GM12878 (cell line): ENCODE measurements around the gene ILF2. TPM values are rescaled to one million over a fixed set of nuclear protein-coding genes. Genes with fewer than 3 reads are reported as not detected.

Experiments used
- ATAC-seq: fragments of 200-7000 bp; cut with Tn5 transposase; 3 replicates; pipeline ENCODE4 v1.9.1; 2020; ENCODE audit warnings: mild to moderate bottlenecking, moderate library complexity
- BruUV-seq: library from RNA; stranded (reverse); fragments of 400-500 nt; replicated peaks from 2 replicates; lab custom pipeline; 2021; lab: Mats Ljungman, UMichigan
- CTCF ChIA-PET: fragments of 300-600 bp; sonication (Branson Sonifier 250); formaldehyde crosslinking; extraction: SDS; loops from one replicate; lab custom pipeline; 2021; ENCODE audit warnings: inconsistent platforms; lab: Yijun Ruan, JAX
- POLR2A ChIA-PET: fragments of 350-600 bp; formaldehyde crosslinking; extraction: SDS; loops from one replicate; lab custom pipeline; 2021; ENCODE audit warnings: inconsistent platforms; lab: Charles Lee
- RAD21 ChIA-PET: fragments of 300-600 bp; sonication (Branson Sonifier 250); formaldehyde crosslinking; loops from one replicate; lab custom pipeline; 2023; ENCODE audit warnings: antibody characterized with exemption; ENCODE audit not compliant: unreplicated experiment; lab: Charles Lee
- SMC1A ChIA-PET: fragments of 300-600 bp; sonication (Branson Sonifier 250); formaldehyde crosslinking; loops from one replicate; lab custom pipeline; 2023; ENCODE audit not compliant: unreplicated experiment, uncharacterized antibody; lab: Charles Lee
- DNase-seq: peaks from one replicate; pipeline ENCODE4 v3.0.0-alpha.2; 2011; ENCODE audit warnings: low read depth, low spot score
- FAIRE-seq: peaks from 3 replicates; lab custom pipeline; 2011; peaks lifted over from hg19 to GRCh38; lab: Jason Lieb, UNC
- H2AFZ ChIP-seq: 2 replicates; pipeline ENCODE4 v1.6.0; 2011; ENCODE audit warnings: low read depth, low read length, control low read depth; ENCODE audit not compliant: control insufficient read depth
- H3K27ac ChIP-seq: 2 replicates; pipeline ENCODE4 v1.5.1; 2011; ENCODE audit warnings: control low read depth; ENCODE audit not compliant: control insufficient read depth, insufficient read depth
- H3K27me3 ChIP-seq, 2 experiments: replicated peaks in 1 of 2; 2 replicates each; pipeline versions ENCODE4 v1.6.0 to v1.6.1; 2011; ENCODE audit warnings: low read length in 1 of 2; ENCODE audit not compliant: control insufficient read depth in 2 of 2, insufficient read depth in 2 of 2
- H3K36me3 ChIP-seq, 2 experiments: 2 replicates each; pipeline ENCODE4 v1.5.1; 2011; ENCODE audit warnings: low read length in 1 of 2; ENCODE audit not compliant: control insufficient read depth in 2 of 2, insufficient read depth in 2 of 2
- H3K4me1 ChIP-seq: 2 replicates; pipeline ENCODE4 v1.6.1; 2011; ENCODE audit warnings: mild to moderate bottlenecking, low read length, moderate library complexity, mixed read lengths; ENCODE audit not compliant: control insufficient read depth, insufficient read depth
- H3K4me2 ChIP-seq: 2 replicates; pipeline ENCODE4 v1.6.0; 2011; ENCODE audit warnings: control low read depth; ENCODE audit not compliant: control insufficient read depth, insufficient read depth
- H3K4me3 ChIP-seq: fragments of 200-600 bp; sonication (generic); 2 replicates; pipeline ENCODE4 v1.5.1; 2016
- H3K79me2 ChIP-seq: 2 replicates; pipeline ENCODE4 v1.6.0; 2011; ENCODE audit warnings: low read length; ENCODE audit not compliant: control insufficient read depth, insufficient read depth
- H3K9ac ChIP-seq: 2 replicates; pipeline ENCODE4 v1.8.0; 2011; ENCODE audit warnings: low read length, control low read depth, mixed read lengths; ENCODE audit not compliant: control insufficient read depth, insufficient read depth
- H3K9me3 ChIP-seq: replicated peaks from 3 replicates; pipeline ENCODE4 v1.5.1; 2011; ENCODE audit warnings: mild to moderate bottlenecking, low read length; ENCODE audit not compliant: control insufficient read depth, insufficient read depth
- H4K20me1 ChIP-seq: 2 replicates; pipeline ENCODE4 v1.6.0; 2011; ENCODE audit not compliant: control insufficient read depth, insufficient read depth
- ATF2 ChIP-seq: IDR thresholded peaks from 2 replicates; pipeline ENCODE4 v1.6.1; 2012; ENCODE audit warnings: low read length, inconsistent platforms
- CHD1 ChIP-seq: IDR thresholded peaks from 2 replicates; pipeline ENCODE4 v1.6.1; 2012; ENCODE audit warnings: low read depth, low read length, improper control_type of control experiment
- DPF2 ChIP-seq: fragments of 450-650 bp; IDR thresholded peaks from 2 replicates; pipeline ENCODE4 v1.6.1; 2017; ENCODE audit warnings: mild to moderate bottlenecking
- EZH2 ChIP-seq: IDR thresholded peaks from 2 replicates; pipeline ENCODE4 v1.6.1; 2012; ENCODE audit warnings: low read depth, mild to moderate bottlenecking, control low read depth, inconsistent platforms, low read length, borderline replicate concordance; ENCODE audit not compliant: control insufficient read depth
- IRF5 ChIP-seq: fragments of 450-650 bp; IDR thresholded peaks from 2 replicates; pipeline ENCODE4 v1.6.1; 2017; ENCODE audit warnings: borderline replicate concordance
- POLR2A ChIP-seq: IDR thresholded peaks from 2 replicates; pipeline ENCODE4 v1.6.1; 2011; ENCODE audit warnings: low read depth, mild to moderate bottlenecking, low read length
- REST ChIP-seq: IDR thresholded peaks from 2 replicates; pipeline ENCODE4 v1.6.1; 2012; ENCODE audit warnings: mild to moderate bottlenecking, low read depth, low read length
- SIN3A ChIP-seq: IDR thresholded peaks from 2 replicates; pipeline ENCODE4 v1.6.1; 2012; ENCODE audit warnings: low read depth, low read length, improper control_type of control experiment
- ZBTB40 ChIP-seq: fragments of 450-650 bp; IDR thresholded peaks from 2 replicates; pipeline ENCODE4 v1.6.1; 2016; ENCODE audit warnings: mild to moderate bottlenecking, moderate library complexity, borderline replicate concordance
- ZNF622 ChIP-seq: fragments of 450-650 bp; IDR thresholded peaks from 2 replicates; pipeline ENCODE4 v1.6.1; 2017; ENCODE audit warnings: mild to moderate bottlenecking, inconsistent platforms
- WGBS: methylation state at CpG from one replicate; pipeline ENCODE4 v1.1.6; 2016; ENCODE audit warnings: low lambda C conversion rate; ENCODE audit not compliant: insufficient replicate concordance, insufficient coverage; ENCODE audit errors: missing lambda C conversion rate; 5-methylcytosine and 5-hydroxymethylcytosine counted together
- in situ Hi-C: fragments of 300-500 bp; cut with MboI; formaldehyde crosslinking; loops from 9 replicates; pipeline ENCODE4 v1.14.3; 2018; ENCODE audit warnings: mixed read lengths
- intact Hi-C: fragments of 100-400 bp; cut with micrococcal nuclease; formaldehyde crosslinking; loops from one replicate; pipeline ENCODE4 v1.14.2; 2022; ENCODE audit not compliant: unreplicated experiment
- polyA plus RNA-seq, 11 experiments: library from polyadenylated mRNA; depleted of rRNA in 4 of 11; unstranded in 6 of 11; stranded (reverse) in 5 of 11; fragments of >200 nt; fragmentation: Nextera tagmentation in 4 of 11; fragmentation: Illumina TruSeq in 1 of 11; extraction: Ambion mirVana in 4 of 11; extraction: Trizol in 1 of 11; gene quantifications; 1 replicate in 1 of 11; 2 replicates in 10 of 11; pipeline versions ENCODE4 v1.2.1 to v1.2.3, GENCODE V29; 2011 to 2016; ENCODE audit warnings: inconsistent platforms in 2 of 11, missing spikeins in 2 of 11, low read depth in 1 of 11
- total RNA-seq, 4 experiments: library from RNA; depleted of rRNA in 3 of 4; stranded (reverse); fragments of >200 nt in 3 of 4; fragmentation: Illumina TruSeq in 1 of 4; extraction: Trizol in 1 of 4; gene quantifications; 2 replicates each; pipeline versions ENCODE4 v1.2.1 to v1.2.3, GENCODE V29; 2013 to 2021

Gene ILF2
- total and polyA plus RNA-seq, 10 of the 15 experiments (the other 5 are each of a cell fraction or from before 2014, with no cell fraction given): 261 to 520 (median 449) TPM

GRCh38 chr1:153642161-153642560 lies 28.6 kb downstream of the ILF2 start (continued):
- TF ChIP-seq REST: no peak
- no peak for TF ChIP-seq POLR2A
- no peak for TF ChIP-seq EZH2
- TF ChIP-seq DPF2: no peak
- TF ChIP-seq IRF5: no peak

GRCh38 chr1:153640861-153641260 lies 29.9 kb downstream of the ILF2 start:
- no peaks in the 10 kb centered on the region for H3K4me1 ChIP-seq
- RAD21 ChIA-PET: no interaction called here
- TF ChIP-seq ATF2 (no peak), CHD1 (no peak), SIN3A (no peak), ZBTB40 (no peak), ZNF622 (no peak), POLR2A (0 out of 2 replicates have a peak, but pooled peaks have one; percentile 33)

More at GRCh38 chr1:153640861-153641260, 29.9 kb downstream of the ILF2 start:
- Histone ChIP-seq H3K9ac (no peak overlapping the region), H2AFZ (no peak overlapping the region), H3K27me3 (no peaks in the 10 kb centered on the region), H3K9me3 (no peaks in the 10 kb centered on the region), H3K27ac (no peak overlapping the region), H3K4me3 (no peak overlapping the region), H4K20me1 (no peaks in the 10 kb centered on the region), H3K36me3 (peaks cover 11 to 62% of the 10 kb centered on the region in 2 experiments), H3K4me2 (no peak overlapping the region), H3K79me2 (peaks cover 14% of the 10 kb centered on the region)
- intact Hi-C loops (no loop called here), in situ Hi-C loops (no loop called here)
- ChIA-PET SMC1A (interaction anchor here (1.6 kb wide), 1 partner anchor 13 kb away, joined by 3 read pairs; no protein-coding TSS in a partner anchor), POLR2A (no interaction called here), CTCF (interaction anchor here (3.8 kb wide), 1 partner anchor 68 kb away, joined by 20 read pairs; no protein-coding TSS in a partner anchor)
- no peak for ATAC-seq
- no peak for DNase-seq
- FAIRE-seq: no peak
- 82% methylated on average over 6 of the region's 6 CpGs for WGBS
- BruUV-seq: no TSS peak
